HG03097 (cell line): Measurements from ENCODE around the gene LIF.
"Not testable (repeated sequence)": the region's sequence is repeated elsewhere in the genome, so short reads cannot be mapped to it uniquely, and the experiment has no call there.

Experiments
- ATAC-seq: cut with Tn5 transposase; IDR thresholded peaks from one replicate; pipeline ENCODE4 v1.9.1; 2021; ENCODE audit not compliant: unreplicated experiment, low FRiP score

Gene LIF

DNA sequence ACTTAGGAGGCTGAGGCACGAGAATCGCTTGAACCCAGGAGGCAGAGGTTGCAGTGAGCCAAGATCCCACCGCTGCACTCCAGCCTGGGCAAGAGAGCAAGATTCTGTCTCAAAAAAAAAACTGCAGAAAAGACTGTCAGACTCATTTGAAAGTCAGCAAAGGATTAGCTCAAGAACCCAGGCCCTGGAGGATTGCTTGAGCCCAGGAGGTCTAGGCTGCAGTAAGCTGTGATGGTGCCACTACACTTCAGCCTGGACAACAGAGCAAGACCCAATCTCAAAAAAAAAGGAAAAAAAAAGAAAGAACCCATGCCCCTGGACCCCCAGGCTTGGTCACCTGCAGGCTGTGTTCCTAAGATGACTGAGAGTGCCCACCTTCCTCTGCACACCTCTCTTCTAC is 16.2 kb downstream of the LIF start:
- no peak for ATAC-seq

DNA sequence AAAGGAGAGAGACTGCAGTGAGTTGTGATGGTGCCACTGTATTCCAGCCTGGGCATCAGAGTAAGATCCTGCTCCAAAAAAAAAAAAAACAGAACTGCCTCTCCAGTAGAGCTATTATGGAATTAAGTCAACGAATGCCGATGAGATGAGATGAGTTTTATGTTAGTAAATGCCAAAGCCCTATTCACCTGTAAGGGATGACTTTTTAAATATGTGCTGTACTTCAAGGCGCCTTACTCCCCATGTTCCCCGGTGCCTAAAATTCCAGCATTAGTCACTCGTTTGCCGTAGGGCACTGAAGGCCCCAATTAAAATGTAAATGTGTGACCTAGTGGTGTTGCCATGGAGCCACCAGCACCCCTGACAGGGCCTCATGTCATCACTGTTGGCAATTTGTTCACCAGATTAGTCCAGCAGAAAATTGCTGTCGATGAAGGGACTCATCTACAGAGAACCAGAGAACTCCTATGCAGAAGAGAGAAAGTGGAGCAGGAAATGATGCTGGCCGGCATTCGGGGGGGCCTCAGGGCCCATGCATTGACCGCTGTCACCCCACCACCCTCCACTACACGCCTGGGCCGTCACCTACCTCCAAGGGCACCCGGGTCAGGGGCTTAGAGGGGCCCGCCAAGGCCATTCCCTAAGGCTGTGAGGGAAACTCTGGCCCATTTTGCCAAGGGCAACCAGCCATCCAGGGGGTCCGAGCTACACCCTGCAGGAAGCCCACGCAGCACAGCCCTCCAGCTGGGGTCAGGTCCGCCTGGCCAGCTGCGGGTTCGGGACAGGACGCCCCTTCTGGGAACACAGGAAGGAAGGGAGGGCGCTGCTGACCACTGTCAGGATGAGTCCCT is 17.8 kb downstream of the LIF start:
- no peak for ATAC-seq

GRCh38 chr22:30227438-30228228 is 18.9 kb downstream of the LIF start:
- no peak for ATAC-seq

- ATAC-seq: no peak
These were observed 20.2 kb downstream of the LIF start for GRCh38 chr22:30226192-30226832.

DNA sequence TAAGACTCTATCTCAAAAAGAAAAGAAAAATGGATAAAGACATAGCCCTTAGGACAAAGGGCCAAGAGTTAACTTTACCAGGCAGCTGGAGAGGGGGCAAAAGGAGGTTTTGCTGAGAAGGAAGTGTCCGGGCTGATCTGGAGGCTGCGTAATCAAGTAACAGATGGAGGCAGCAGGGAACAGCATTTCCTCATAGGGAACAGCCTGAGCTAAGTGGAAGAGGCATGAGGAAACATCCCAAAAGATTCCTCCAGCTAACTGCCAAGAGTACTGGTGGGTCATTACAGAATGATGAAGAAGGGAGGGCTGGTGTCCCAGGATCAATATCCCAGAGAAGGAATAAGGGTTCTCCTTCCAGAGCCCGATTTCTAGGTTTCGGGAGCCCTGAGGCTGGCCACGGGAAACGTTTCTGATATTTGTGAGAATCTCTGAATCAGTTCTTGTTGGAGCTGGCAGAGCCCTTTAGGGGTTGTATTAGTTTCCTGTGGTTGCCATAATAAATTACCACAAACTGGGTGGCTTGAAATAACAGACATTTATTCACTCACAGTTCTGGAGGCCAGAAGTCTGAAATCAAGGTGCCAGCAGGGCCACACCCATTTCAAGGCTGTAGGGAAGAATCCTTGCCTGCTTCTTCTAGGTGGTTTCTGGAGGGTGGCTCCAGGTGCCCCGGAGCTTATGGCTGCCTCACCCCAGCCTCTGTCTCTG is 21.2 kb downstream of the LIF start:
- ATAC-seq: no peak

DNA sequence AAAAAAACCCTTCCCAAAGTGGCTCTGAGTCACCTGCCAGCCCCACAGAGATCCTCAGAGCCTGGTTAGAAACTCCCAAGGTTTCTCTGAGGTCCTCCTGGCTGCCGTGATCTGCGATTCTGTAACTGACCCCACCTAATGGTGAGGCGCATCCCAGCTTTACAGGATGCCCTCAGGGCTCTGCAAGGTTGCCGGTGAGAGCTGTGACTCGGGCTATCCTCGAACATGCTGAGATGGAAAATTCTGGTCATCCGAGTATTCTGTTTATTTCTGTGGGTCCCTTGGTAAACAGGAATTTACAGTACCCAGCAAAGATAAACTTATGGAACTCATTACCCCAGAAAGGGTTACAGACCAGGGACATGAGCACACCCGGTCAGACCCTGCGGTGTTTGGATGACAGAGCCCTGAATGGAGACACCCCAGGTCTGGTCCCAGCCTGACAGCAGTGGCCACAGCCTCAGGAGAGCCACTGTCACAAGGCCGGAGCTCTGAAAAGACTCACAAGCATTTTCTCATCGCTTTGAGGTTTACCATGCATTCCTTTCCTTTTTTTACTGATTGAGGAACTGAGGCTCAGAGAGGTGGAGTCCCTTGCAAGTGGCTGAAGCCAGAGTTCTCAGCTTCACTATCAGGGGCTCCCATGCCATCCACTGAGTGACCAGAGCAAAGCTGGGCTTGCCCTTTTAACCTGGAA is 22.2 kb downstream of the LIF start:
- no peak for ATAC-seq

DNA sequence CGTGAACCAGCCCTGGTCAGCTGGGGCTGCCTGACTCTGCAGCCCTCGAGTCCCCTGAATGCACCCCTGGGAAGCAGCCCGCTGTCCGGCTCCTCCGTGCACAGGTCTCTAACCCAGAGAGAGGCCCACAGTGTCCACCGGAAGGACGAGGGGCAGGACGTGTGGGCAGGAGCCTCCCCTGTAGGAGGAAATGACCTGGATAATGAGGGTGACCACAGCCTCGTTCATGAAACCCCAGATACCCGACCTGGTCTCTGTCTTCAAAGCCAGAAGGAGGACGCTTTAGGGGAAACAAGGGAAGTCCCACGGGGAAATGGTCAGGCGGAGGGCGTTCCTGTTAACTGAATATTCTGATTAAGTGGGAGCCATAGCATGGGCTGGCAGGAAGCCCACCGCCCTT is 23.3 kb downstream of the LIF start:
- ATAC-seq: no peak

GRCh38 chr22:30222321-30222720 is 24.2 kb downstream of the LIF start:
- no peak for ATAC-seq

GRCh38 chr22:30221121-30221992 is 25.2 kb downstream of the LIF start:
- ATAC-seq: no peak

GRCh38 chr22:30220338-30221012 is 26.1 kb downstream of the LIF start:
- ATAC-seq: no peak

GRCh38 chr22:30219668-30220278 is 26.8 kb downstream of the LIF start:
- ATAC-seq: no peak

DNA sequence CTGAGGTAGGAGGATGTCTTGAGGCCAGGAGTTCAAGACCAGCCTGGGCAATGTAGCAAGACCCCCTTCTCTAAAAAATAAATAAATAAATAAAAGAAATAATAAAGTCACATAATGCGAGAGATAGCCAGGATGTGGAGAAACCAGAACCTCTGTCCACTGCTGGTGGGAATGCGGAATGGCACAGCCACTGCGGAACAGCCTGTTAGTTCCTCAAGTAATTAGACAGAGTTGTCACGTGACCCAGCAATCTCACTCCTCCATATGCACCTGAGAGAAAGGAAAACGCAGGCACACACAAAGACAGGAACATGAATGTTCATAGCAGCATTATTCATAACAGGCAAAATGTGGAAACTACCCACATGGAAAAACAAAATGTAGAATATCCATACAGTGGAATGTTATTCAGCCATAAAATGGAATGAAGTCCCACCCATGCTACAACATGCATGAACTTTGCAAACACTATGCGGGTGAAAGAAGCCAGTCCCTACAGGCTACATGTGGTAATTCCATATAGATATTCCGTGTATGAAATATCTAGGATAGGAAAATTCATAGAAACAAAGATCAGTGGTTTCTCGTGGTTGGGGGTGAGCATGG is 27.4 kb downstream of the LIF start:
- no peak for ATAC-seq

GRCh38 chr22:30217698-30218560 is 28.6 kb downstream of the LIF start:
- no peak for ATAC-seq

- no peak for ATAC-seq
These were observed 29.8 kb downstream of the LIF start for GRCh38 chr22:30216710-30217109.

DNA sequence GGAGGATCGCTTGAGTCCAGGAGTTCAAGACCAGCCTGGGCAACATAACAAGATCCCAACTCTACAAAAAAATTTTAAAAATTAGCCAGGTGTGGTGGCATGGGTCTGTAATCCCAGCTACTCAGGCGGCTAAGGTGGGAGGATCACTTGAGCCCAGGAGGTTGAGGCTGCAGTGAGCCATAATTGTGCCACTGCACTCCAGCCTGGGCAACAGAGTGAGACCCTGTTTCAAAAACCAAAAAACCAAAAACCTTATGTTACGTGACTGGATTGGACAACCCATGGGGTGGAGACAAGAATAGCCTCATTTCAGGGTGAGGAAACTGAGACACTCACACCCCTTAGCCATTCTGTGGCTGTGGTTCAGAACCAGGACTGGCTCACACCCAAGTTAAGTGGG is 30.3 kb downstream of the LIF start:
- ATAC-seq: not testable (repeated sequence)

- no peak for ATAC-seq
These were observed 31.7 kb downstream of the LIF start for GRCh38 chr22:30214703-30215407.
